Stimulated activated CD8-positive, alpha-beta memory T cell treated with anti-CD3 and anti-CD28 coated beads, Interleukin-12 subunit alpha, Interleukin-12 subunit beta, amount 100 ng/mL, for 1 hour (primary cell): Measurements from ENCODE around the gene SPO11.

Experiments
- DNase-seq: peaks from one replicate; pipeline ENCODE4 v3.0.0-alpha.2; 2020; ENCODE audit warnings: low read depth

Gene SPO11

GRCh38 chr20:57329608-57330221, at the start of gene SPO11:
Gene SPO11 (plus strand): TSS chr20:57329803. CDS start chr20:57329868, 65 bp downstream.
- no peak for DNase-seq

GRCh38 chr20:57280221-57280620, 49.4 kb upstream of the SPO11 start:
- DNase-seq = no peak

- DNase-seq = no peak
These were observed 47.7 kb upstream of the SPO11 start for GRCh38 chr20:57281900-57282299.

- no peak for DNase-seq
These were observed 46.8 kb upstream of the SPO11 start for GRCh38 chr20:57282670-57283361.

GRCh38 chr20:57283860-57284259, 45.7 kb upstream of the SPO11 start:
- DNase-seq = no peak

GRCh38 chr20:57287007-57287880, 42.4 kb upstream of the SPO11 start:
- no peak for DNase-seq

- no peak for DNase-seq
These were observed 41.7 kb upstream of the SPO11 start for GRCh38 chr20:57287901-57288300.

GRCh38 chr20:57288651-57289277, 40.8 kb upstream of the SPO11 start:
- DNase-seq = no peak

- DNase-seq = no peak
These were observed 40.0 kb upstream of the SPO11 start for GRCh38 chr20:57289391-57290177.

- DNase-seq = no peak
These were observed 39.5 kb upstream of the SPO11 start for GRCh38 chr20:57290178-57290484.

- DNase-seq = no peak
These were observed 38.6 kb upstream of the SPO11 start for GRCh38 chr20:57291003-57291402.

- DNase-seq = no peak
These were observed 37.9 kb upstream of the SPO11 start for GRCh38 chr20:57291694-57292093.

- no peak for DNase-seq
These were observed 37.0 kb upstream of the SPO11 start for GRCh38 chr20:57292611-57293010.

- DNase-seq = no peak
These were observed 35.6 kb upstream of the SPO11 start for GRCh38 chr20:57293995-57294394.

GRCh38 chr20:57294550-57294949, 35.1 kb upstream of the SPO11 start:
- DNase-seq = no peak

GRCh38 chr20:57298457-57298856, 31.1 kb upstream of the SPO11 start:
- DNase-seq = no peak

- no peak for DNase-seq
These were observed 28.6 kb upstream of the SPO11 start for GRCh38 chr20:57301026-57301425.

- no peak for DNase-seq
These were observed 22.9 kb upstream of the SPO11 start for GRCh38 chr20:57306747-57307146.

GRCh38 chr20:57308451-57309271, 20.9 kb upstream of the SPO11 start:
- DNase-seq = no peak

- no peak for DNase-seq
These were observed 20.0 kb upstream of the SPO11 start for GRCh38 chr20:57309544-57310115.
